Measurements from ENCODE around the gene TTC34.

The TTC34 gene

DNA sequence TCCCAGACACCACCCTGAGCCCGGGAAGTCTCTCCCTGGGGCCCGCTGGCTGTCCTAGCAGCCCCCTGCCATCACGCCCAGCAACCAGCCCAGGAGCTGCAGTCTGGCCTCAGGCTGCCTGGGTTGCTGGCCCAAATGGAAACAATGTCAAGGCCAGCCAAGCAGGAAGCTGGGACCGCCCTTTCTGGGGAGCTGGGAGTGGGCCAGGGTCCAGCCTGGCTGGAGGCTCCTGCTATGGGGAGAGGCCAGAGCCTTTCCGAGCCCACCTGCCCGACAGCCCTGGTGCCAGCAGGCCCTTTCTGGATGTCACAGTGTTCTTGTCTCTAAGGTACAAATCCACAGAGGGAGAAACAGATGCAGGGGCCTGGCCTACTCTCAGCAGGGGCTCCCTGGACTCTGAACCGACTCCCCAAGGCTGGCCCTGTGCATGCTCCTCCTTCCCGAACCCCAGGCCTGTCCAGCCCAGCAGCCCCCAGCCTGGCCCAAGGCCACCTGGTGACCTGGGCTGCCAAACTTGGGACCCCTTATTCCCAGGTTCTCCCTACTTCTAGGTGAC, 167.5 kb downstream of the TTC34 start:
- DNase-seq (ENCODE audit: extremely low read depth, low read depth), result no peak
- TF ChIP-seq CTCF (IDR thresholded peaks at IDR 0.05; ENCODE audit: low read depth, low read length), result no peak

- DNase-seq (ENCODE audit: extremely low read depth, low read depth), result no peak
- TF ChIP-seq CTCF (IDR thresholded peaks at IDR 0.05; ENCODE audit: low read depth, low read length), result no peak
Observed at GRCh38 chr1:2633366-2633935, 168.0 kb downstream of the TTC34 start.

DNA sequence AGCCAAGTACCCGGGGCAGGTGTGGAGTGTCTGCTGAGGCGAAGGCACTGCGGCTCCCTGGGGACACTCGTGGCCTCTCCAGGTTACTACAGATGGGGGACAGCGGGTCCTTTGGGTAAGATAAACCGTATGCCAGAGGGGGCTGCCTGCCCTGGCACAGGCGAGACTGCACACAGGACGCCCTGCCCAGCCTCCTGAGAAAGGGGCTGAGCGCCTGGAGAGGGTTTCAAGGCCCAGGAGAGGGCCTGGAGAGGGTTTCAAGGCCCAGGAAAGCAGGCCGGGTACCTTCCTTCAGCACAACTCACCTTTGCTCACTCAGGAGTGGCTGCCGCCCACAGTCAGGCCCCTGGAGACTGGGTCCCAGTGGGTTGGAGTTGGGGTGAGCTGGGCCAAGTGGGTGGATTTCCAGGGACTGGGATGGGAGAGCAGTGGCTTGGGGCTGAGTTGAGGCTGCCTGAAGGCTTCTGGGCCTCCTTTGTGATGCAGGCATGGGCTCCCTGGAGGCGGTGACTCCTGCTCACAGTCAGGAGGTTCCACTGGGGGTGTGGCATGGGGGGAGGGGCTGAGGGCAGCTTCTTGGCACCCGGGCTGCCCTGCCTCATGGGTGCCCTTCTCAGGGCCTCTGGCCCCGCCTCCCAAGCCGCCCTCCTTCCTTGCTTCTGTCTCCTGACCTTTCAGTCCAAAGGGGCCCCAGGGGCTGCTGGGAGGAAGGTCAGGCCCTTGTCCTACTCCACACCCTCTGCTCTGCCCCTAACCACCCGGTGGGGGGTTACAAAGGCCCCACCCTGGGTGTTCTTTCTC, 168.7 kb downstream of the TTC34 start, which contains the start of gene MMEL1:
MMEL1 (minus strand) TSS at position 456 of the 801 bp plus-strand sequence. CDS start 3,532 bp downstream, outside the sequence.
- no peak for TF ChIP-seq CTCF (IDR thresholded peaks at IDR 0.05; ENCODE audit: low read depth, low read length)
- no peak for DNase-seq (ENCODE audit: extremely low read depth, low read depth)

DNA sequence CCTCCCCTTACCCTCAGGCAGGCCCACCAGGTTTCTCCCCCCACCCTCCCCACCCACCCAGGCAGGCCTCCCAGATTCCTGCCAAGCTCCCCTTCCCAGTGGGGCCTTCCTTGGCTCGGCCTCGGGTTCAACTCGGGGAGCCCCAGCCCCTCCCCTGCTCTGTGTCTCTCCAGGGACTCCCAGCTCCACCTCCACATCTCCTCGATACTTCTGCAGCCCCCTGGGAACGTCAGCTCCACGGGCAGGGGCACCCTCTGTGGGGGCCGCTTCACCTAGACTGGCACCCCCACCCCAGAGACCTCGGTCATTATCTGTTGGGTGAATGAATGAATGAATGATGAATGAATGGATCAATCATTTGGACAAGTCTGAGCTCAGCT, 169.5 kb downstream of the TTC34 start:
- no peak for DNase-seq (ENCODE audit: extremely low read depth, low read depth)
- no peak for TF ChIP-seq CTCF (IDR thresholded peaks at IDR 0.05; ENCODE audit: low read depth, low read length)

DNA sequence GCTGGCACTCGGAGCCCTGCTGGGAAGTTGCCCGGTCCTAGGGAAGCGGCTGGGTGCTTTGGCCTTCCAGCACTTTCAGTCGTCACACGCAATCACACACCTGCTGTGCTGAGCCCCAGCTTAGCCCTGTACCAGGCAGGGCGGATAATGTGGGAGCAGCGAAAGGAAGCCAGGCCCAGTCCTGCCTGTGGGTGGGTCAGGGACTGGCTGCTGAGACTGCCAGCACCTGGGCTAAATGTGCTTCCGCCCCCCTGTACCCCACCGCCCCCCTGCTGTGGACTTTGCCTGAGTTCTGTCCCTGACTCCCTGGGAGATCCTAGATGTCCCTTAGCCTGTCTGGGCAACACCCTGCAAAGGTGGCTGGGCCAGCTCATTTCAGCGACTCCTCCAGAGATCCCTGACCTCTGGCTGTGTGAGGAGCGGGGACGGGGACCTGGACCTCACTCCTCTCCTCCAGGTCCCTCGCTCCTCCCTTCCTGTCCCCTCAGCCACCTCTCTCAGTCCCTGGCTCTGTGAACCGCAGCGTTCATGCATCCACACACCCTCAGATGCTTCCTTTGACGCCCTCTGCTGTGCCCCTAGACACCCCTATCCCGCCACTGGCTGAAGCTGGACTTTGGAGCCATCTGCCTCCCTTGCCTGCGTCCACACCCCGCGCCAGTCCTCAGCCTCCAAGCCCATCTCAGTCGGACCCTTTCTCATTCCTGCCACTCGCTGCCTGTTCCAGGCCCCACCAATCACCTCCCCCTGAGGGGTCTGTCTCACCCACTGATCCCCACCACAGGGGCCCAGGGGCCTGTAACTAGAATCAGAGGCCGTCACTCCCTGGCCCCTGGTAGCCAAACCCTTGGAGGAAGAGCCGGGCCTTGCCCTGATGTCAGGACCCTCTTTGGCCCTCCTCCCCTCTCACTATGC, 170.1 kb downstream of the TTC34 start:
- TF ChIP-seq CTCF (IDR thresholded peaks at IDR 0.05; ENCODE audit: low read depth, low read length), result no peak
- DNase-seq (ENCODE audit: extremely low read depth, low read depth), result no peak

GRCh38 chr1:2630498-2631135, 170.9 kb downstream of the TTC34 start:
- no peak for DNase-seq (ENCODE audit: extremely low read depth, low read depth)
- TF ChIP-seq CTCF (IDR thresholded peaks at IDR 0.05; ENCODE audit: low read depth, low read length), result no peak
